Osteocyte (in vitro differentiated cells): ENCODE results near the gene S100A7. TPM values are rescaled to one million over a fixed set of nuclear protein-coding genes. Genes with fewer than 3 reads are reported as not detected.

Experiments used
- DNase-seq: peaks from one replicate; pipeline ENCODE4 v3.0.0; 2021; ENCODE audit warnings: mixed read lengths; ENCODE audit not compliant: unreplicated experiment; ENCODE audit errors: extremely low spot score
- H3K27ac Mint-ChIP-seq: one replicate; pipeline ENCODE4 v1.8.0; 2021; ENCODE audit warnings: mild to moderate bottlenecking, mixed read lengths; ENCODE audit not compliant: unreplicated experiment
- H3K27me3 Mint-ChIP-seq: one replicate; pipeline ENCODE4 v1.8.0; 2021; ENCODE audit warnings: mixed read lengths; ENCODE audit not compliant: unreplicated experiment
- H3K36me3 Mint-ChIP-seq: one replicate; pipeline ENCODE4 v1.8.0; 2021; ENCODE audit warnings: mixed read lengths; ENCODE audit not compliant: unreplicated experiment
- H3K4me1 Mint-ChIP-seq: one replicate; pipeline ENCODE4 v1.8.0; 2021; ENCODE audit warnings: mixed read lengths; ENCODE audit not compliant: unreplicated experiment
- H3K4me3 Mint-ChIP-seq: one replicate; pipeline ENCODE4 v1.8.0; 2021; ENCODE audit warnings: mild to moderate bottlenecking, moderate library complexity, mixed read lengths; ENCODE audit not compliant: unreplicated experiment
- H3K9me3 Mint-ChIP-seq: one replicate; pipeline ENCODE4 v1.8.0; 2021; ENCODE audit warnings: mixed read lengths; ENCODE audit not compliant: unreplicated experiment
- total RNA-seq: library from RNA; stranded (reverse); gene quantifications from 2 replicates; pipeline ENCODE4 v1.2.1, GENCODE V29; 2021
- TF ChIP-seq, protein P1 (sequence below): fragments of 200-600 bp; sonication (generic); IDR thresholded peaks from 2 replicates; pipeline ENCODE4 v1.5.0; 2021; ENCODE audit warnings: antibody characterized with exemption, mild to moderate bottlenecking, moderate library complexity

Gene S100A7
- total RNA-seq, 1 donor from 2014 or later, result not detected

DNA sequence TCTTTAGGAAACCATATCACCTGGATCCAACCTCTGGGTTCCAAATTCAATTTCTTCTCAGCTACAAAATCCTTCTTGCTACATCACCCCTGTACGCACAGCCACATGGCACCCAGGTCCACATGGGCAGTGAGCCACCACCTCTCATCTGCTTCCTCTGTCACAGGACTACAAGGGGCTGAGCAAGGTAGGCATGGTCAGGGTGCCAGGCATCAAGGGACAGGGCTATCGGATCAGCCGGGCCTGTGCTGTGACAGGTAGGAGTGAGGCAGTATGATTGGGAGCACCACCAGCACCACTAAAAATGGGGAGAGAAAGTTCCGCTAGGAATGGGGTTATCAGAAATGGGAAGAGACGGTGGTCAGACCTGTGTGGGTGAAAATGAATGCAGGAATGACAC, 45.9 kb upstream of the S100A7 start:
- Mint-ChIP-seq H3K27me3 (peaks cover 5% of the 10 kb centered on the region), H3K36me3 (no peaks in the 10 kb centered on the region), H3K4me3 (no peak overlapping the region), H3K9me3 (no peaks in the 10 kb centered on the region), H3K27ac (peak overlapping the region; percentile 73), H3K4me1 (peaks cover 32% of the 10 kb centered on the region)
- TF ChIP-seq, protein P1, sequence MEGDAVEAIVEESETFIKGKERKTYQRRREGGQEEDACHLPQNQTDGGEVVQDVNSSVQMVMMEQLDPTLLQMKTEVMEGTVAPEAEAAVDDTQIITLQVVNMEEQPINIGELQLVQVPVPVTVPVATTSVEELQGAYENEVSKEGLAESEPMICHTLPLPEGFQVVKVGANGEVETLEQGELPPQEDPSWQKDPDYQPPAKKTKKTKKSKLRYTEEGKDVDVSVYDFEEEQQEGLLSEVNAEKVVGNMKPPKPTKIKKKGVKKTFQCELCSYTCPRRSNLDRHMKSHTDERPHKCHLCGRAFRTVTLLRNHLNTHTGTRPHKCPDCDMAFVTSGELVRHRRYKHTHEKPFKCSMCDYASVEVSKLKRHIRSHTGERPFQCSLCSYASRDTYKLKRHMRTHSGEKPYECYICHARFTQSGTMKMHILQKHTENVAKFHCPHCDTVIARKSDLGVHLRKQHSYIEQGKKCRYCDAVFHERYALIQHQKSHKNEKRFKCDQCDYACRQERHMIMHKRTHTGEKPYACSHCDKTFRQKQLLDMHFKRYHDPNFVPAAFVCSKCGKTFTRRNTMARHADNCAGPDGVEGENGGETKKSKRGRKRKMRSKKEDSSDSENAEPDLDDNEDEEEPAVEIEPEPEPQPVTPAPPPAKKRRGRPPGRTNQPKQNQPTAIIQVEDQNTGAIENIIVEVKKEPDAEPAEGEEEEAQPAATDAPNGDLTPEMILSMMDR, result no peak
- no peak for DNase-seq

- H3K4me1 Mint-ChIP-seq, result peaks cover 24% of the 10 kb centered on the region
- no peak for DNase-seq
- no peaks in the 10 kb centered on the region for H3K36me3 Mint-ChIP-seq
- TF ChIP-seq, protein P1, result no peak
- peaks cover 8% of the 10 kb centered on the region for H3K27me3 Mint-ChIP-seq
- H3K4me3 Mint-ChIP-seq, result no peak overlapping the region
- H3K27ac Mint-ChIP-seq, result no peak overlapping the region
- H3K9me3 Mint-ChIP-seq, result no peaks in the 10 kb centered on the region
Observed at GRCh38 chr1:153505576-153505975, 45.1 kb upstream of the S100A7 start.

GRCh38 chr1:153503766-153504165, 43.3 kb upstream of the S100A7 start:
- H3K36me3 Mint-ChIP-seq, result no peaks in the 10 kb centered on the region
- H3K4me3 Mint-ChIP-seq, result no peak overlapping the region
- no peak for DNase-seq
- H3K9me3 Mint-ChIP-seq, result no peaks in the 10 kb centered on the region
- H3K4me1 Mint-ChIP-seq, result peaks cover 24% of the 10 kb centered on the region
- peaks cover 25% of the 10 kb centered on the region for H3K27me3 Mint-ChIP-seq
- TF ChIP-seq, protein P1, result no peak
- H3K27ac Mint-ChIP-seq, result no peak overlapping the region

DNA sequence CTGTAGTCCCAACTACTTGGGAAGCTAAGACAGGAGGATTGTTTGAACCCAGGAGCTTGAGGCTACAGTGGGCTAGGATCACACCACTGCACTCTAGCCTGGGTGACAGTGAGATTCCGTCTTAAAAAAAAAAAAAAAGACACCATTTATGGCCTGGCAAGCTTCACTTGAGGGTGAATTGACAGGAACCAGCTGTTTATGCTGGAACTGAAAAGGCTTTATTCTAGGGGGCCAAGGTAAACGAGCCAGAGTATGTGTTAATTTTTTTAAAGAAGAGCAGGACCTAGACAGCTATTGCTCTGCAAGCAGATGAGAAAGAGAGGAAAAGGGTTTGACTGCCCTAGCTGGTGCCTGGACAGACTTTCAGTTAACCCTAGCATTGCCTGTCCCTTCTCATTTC, 38.3 kb upstream of the S100A7 start:
- H3K9me3 Mint-ChIP-seq, result no peaks in the 10 kb centered on the region
- H3K27me3 Mint-ChIP-seq, result peaks cover 62% of the 10 kb centered on the region
- no peak overlapping the region for H3K4me3 Mint-ChIP-seq
- no peak for DNase-seq
- TF ChIP-seq, protein P1, result no peak
- no peak overlapping the region for H3K27ac Mint-ChIP-seq
- no peaks in the 10 kb centered on the region for H3K36me3 Mint-ChIP-seq
- no peaks in the 10 kb centered on the region for H3K4me1 Mint-ChIP-seq

GRCh38 chr1:153495536-153495935, 35.1 kb upstream of the S100A7 start:
- DNase-seq, result no peak
- no peaks in the 10 kb centered on the region for H3K4me1 Mint-ChIP-seq
- no peaks in the 10 kb centered on the region for H3K9me3 Mint-ChIP-seq
- TF ChIP-seq, protein P1, result no peak
- no peaks in the 10 kb centered on the region for H3K36me3 Mint-ChIP-seq
- no peak overlapping the region for H3K27ac Mint-ChIP-seq
- no peak overlapping the region for H3K4me3 Mint-ChIP-seq
- H3K27me3 Mint-ChIP-seq, result peaks cover 69% of the 10 kb centered on the region
